GM21723 (cell line): Measurements from ENCODE around the gene FMNL2.
A peak's percentile ranks its signal among the peaks of the same experiment; 100 is the strongest.

Experiments used
- ATAC-seq: cut with Tn5 transposase; IDR thresholded peaks from one replicate; pipeline ENCODE4 v1.9.1; 2021; ENCODE audit warnings: mild to moderate bottlenecking, moderate library complexity; ENCODE audit not compliant: unreplicated experiment

FMNL2 gene

GRCh38 chr2:152421521-152422370 is 86.8 kb downstream of the FMNL2 start:
- ATAC-seq = peak; percentile 51

- ATAC-seq = no peak
These were observed 88.7 kb downstream of the FMNL2 start for GRCh38 chr2:152423684-152424083.

GRCh38 chr2:152425765-152426727 is 91.1 kb downstream of the FMNL2 start:
- ATAC-seq = no peak

GRCh38 chr2:152426801-152427200 is 91.8 kb downstream of the FMNL2 start:
- no peak for ATAC-seq

GRCh38 chr2:152427902-152428301 is 92.9 kb downstream of the FMNL2 start:
- ATAC-seq = no peak

- ATAC-seq = no peak
These were observed 94.0 kb downstream of the FMNL2 start for GRCh38 chr2:152428800-152429582.

GRCh38 chr2:152430876-152431275 is 95.9 kb downstream of the FMNL2 start:
- no peak for ATAC-seq

GRCh38 chr2:152431370-152432098 is 96.6 kb downstream of the FMNL2 start:
- no peak for ATAC-seq

- no peak for ATAC-seq
These were observed 97.3 kb downstream of the FMNL2 start for GRCh38 chr2:152432206-152432653.

- ATAC-seq = no peak
These were observed 97.8 kb downstream of the FMNL2 start for GRCh38 chr2:152432765-152433164.

- ATAC-seq = no peak
These were observed 98.3 kb downstream of the FMNL2 start for GRCh38 chr2:152433289-152433688.

GRCh38 chr2:152433791-152434190 is 98.8 kb downstream of the FMNL2 start:
- no peak for ATAC-seq

GRCh38 chr2:152434395-152435182 is 99.6 kb downstream of the FMNL2 start:
- no peak for ATAC-seq

GRCh38 chr2:152436148-152436547 is 101.2 kb downstream of the FMNL2 start:
- no peak for ATAC-seq

- ATAC-seq = no peak
These were observed 102.5 kb downstream of the FMNL2 start for GRCh38 chr2:152437276-152438108.

- no peak for ATAC-seq
These were observed 105.1 kb downstream of the FMNL2 start for GRCh38 chr2:152440049-152440448.

GRCh38 chr2:152440460-152440859 is 105.5 kb downstream of the FMNL2 start:
- no peak for ATAC-seq

- ATAC-seq = no peak
These were observed 107.0 kb downstream of the FMNL2 start for GRCh38 chr2:152441961-152442360.
